ENCODE data around the gene HNRNPA1. TPM values are rescaled to one million over a fixed set of nuclear protein-coding genes. Genes with fewer than 3 reads are reported as not detected.

HNRNPA1 gene
- total and polyA plus RNA-seq, 2 donors (not counting 1 experiment from before 2014, with no cell fraction given): 631 to 1,040 TPM

GRCh38 chr12:54321363-54321762 lies 40.8 kb downstream of the HNRNPA1 start:
- no peak overlapping the region for H3K4me3 Mint-ChIP-seq
- peaks cover 16% of the 10 kb centered on the region for H3K79me2 ChIP-seq (ENCODE audit: control insufficient read depth, insufficient read depth, low read length)
- H3K4me1 Mint-ChIP-seq: peaks cover 14% of the 10 kb centered on the region
- H3K36me3 ChIP-seq (replicated peaks in 1 of 2; ENCODE audit: control extremely low read depth in 1 of 2, control insufficient read depth in 1 of 2, extremely low read depth in 1 of 2, insufficient read depth in 2 of 2, low read length in 1 of 2): no peaks in the 10 kb centered on the region
- peaks cover 9 to 11% of the 10 kb centered on the region in 2 donors for H3K4me1 ChIP-seq (ENCODE audit: control insufficient read depth in 2 of 2, insufficient read depth in 2 of 2, low read length in 2 of 2)
- no peaks in the 10 kb centered on the region for H3K9me3 Mint-ChIP-seq (ENCODE audit: insufficient read depth)
- 100% methylated on average over 3 of the region's 5 CpGs for WGBS (ENCODE audit: insufficient coverage)
- no peaks in the 10 kb centered on the region for H3K27me3 Mint-ChIP-seq
- no peak for ATAC-seq (ENCODE audit: low read depth)
- CTCF ChIA-PET: interaction anchor here (0.6 to 7.8 kb wide), 6 partner anchors 9 to 98 kb away, joined by 3 to 61 read pairs (median 4); no protein-coding TSS in a partner anchor
- H4K20me1 ChIP-seq (ENCODE audit: control insufficient read depth, insufficient read depth, low read length, poor library complexity, severe bottlenecking): no peaks in the 10 kb centered on the region
- no peaks in the 10 kb centered on the region for H3K27me3 ChIP-seq (replicated peaks in 1 of 4; ENCODE audit: control extremely low read depth in 1 of 4, control insufficient read depth in 3 of 4, insufficient read depth in 4 of 4, low read length in 3 of 4)
- H3K4me3 ChIP-seq (ENCODE audit: control extremely low read depth in 1 of 5, extremely low read depth in 1 of 5, insufficient read depth in 1 of 5, low read depth in 2 of 5, low read length in 4 of 5): no peak overlapping the region
- no peak for DNase-seq
- H3K4me2 ChIP-seq (replicated peaks; ENCODE audit: low read depth, low read length, poor library complexity, severe bottlenecking): no peak overlapping the region
- H2AFZ ChIP-seq (ENCODE audit: insufficient read depth, low read depth, low read length, poor library complexity, severe bottlenecking): no peak overlapping the region
- no peak for TF ChIP-seq EZH2 (IDR thresholded peaks at IDR 0.05; ENCODE audit: borderline replicate concordance, insufficient read depth, low read depth, low read length, poor library complexity, severe bottlenecking)
- TF ChIP-seq CTCF (IDR thresholded peaks at IDR 0.05): no peak
- no peak overlapping the region for H3K27ac Mint-ChIP-seq
- intact Hi-C loops (cut with micrococcal nuclease): no loop called here
- POLR2A ChIA-PET: interaction anchor here (0.6 kb wide), 1 partner anchor 69 kb away, joined by 5 read pairs; no protein-coding TSS in a partner anchor
- no peak overlapping the region for H3K9ac ChIP-seq (ENCODE audit: low read length)
- H3K9me3 ChIP-seq (ENCODE audit: control extremely low read depth in 1 of 3, control insufficient read depth in 2 of 3, insufficient read depth in 1 of 3, low read length in 2 of 3): no peaks in the 10 kb centered on the region
- H3K27ac ChIP-seq (ENCODE audit: low read length in 2 of 2): no peak overlapping the region
